Thyroid gland (tissue), 4 donors: ENCODE measurements around the gene SLC6A12. TPM values are rescaled to one million over a fixed set of nuclear protein-coding genes. Genes with fewer than 3 reads are reported as not detected.
A peak's percentile ranks its signal among the peaks of the same experiment; 100 is the strongest.

Experiments
- DNase-seq, 2 donors: peaks; one replicate each; pipeline ENCODE4 v3.0.0-alpha.2; 2019
- H3K27ac ChIP-seq, 3 donors: fragments of 200-600 bp; sonication (generic); 1 replicate in 2 of 3; 2 replicates in 1 of 3; pipeline ENCODE4 v1.5.1; 2016 to 2019; ENCODE audit warnings: mild to moderate bottlenecking in 1 of 3, moderate library complexity in 1 of 3
- H3K27me3 ChIP-seq: fragments of 200-600 bp; sonication (generic); one replicate; pipeline ENCODE4 v1.5.1; 2019
- H3K36me3 ChIP-seq, 2 donors: fragments of 200-600 bp; sonication (generic); one replicate each; pipeline ENCODE4 v1.5.1; 2016 to 2019
- H3K4me1 ChIP-seq, 2 donors: fragments of 200-600 bp; sonication (generic); one replicate each; pipeline ENCODE4 v1.5.1; 2017 to 2019
- H3K4me3 ChIP-seq, 3 donors: fragments of 200-600 bp; sonication (generic); replicated peaks in 1 of 3; 1 replicate in 2 of 3; 2 replicates in 1 of 3; pipeline ENCODE4 v1.5.1; 2016; ENCODE audit warnings: mild to moderate bottlenecking in 1 of 3
- H3K9me3 ChIP-seq: fragments of 200-600 bp; sonication (generic); one replicate; pipeline ENCODE4 v1.5.1; 2017
- POLR2A ChIP-seq, 2 donors: fragments of 450-650 bp; IDR thresholded peaks; one replicate each; pipeline ENCODE4 v1.6.1; 2017; ENCODE audit warnings: antibody characterized with exemption in 2 of 2, mild to moderate bottlenecking in 2 of 2, moderate library complexity in 1 of 2
- WGBS, 2 donors: methylation state at CpG; one replicate each; pipeline ENCODE4 v1.1.5; 2017; 5-methylcytosine and 5-hydroxymethylcytosine counted together
- intact Hi-C: fragments of 100-400 bp; cut with DNase I; formaldehyde crosslinking; loops from one replicate; pipeline ENCODE4 v1.15.1; 2023
- total RNA-seq, 4 donors: library from RNA; depleted of rRNA; stranded (reverse); fragments of >200 nt; gene quantifications; one replicate each; pipeline ENCODE4 v1.2.3, GENCODE V29; 2016
- TF ChIP-seq, protein P1 (sequence below), 6 experiments: fragments of 200-600 bp in 3 of 6; fragments of 450-650 bp in 3 of 6; sonication (generic) in 3 of 6; IDR thresholded peaks; one replicate each; pipeline ENCODE4 v1.5.1; 2016 to 2019; ENCODE audit warnings: antibody characterized with exemption in 6 of 6, mild to moderate bottlenecking in 2 of 6, inconsistent platforms in 1 of 6, moderate library complexity in 1 of 6

SLC6A12 gene
- total RNA-seq, 4 donors from 2014 or later: 9.4 to 27.7 (median 18.3) TPM

DNA sequence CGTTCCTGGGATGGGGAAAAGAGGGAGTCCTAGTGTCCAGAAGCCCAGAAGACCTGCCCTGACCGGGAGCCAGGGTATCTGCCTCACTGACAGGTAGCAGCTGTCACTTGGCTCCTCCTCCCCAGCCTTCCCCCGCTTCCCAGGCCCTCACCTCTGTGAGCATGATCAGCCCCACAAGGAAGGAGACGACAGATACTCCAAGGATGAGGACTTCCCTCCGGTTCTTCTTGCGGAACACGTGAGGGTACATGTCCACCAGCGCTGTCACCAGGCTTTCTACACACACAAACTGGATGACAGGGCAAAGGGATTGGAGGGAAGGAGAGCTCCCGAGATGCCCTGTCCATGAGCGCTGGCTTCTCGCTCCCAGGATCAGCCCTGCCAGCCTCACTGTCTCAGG is 9.9 kb upstream of the SLC6A12 start:
- WGBS, 2 donors: 83 to 85% methylated on average over 4 to 11 of the region's 11 CpGs
- no peak for DNase-seq
- Histone ChIP-seq H3K9me3 (no peaks in the 10 kb centered on the region), H3K27ac (no peak overlapping the region), H3K4me1 (peaks cover 12 to 23% of the 10 kb centered on the region in 2 donors), H3K4me3 (no peak overlapping the region), H3K36me3 (no peaks in the 10 kb centered on the region), H3K27me3 (no peaks in the 10 kb centered on the region)
- intact Hi-C loops: no loop called here
- TF ChIP-seq, protein P1, sequence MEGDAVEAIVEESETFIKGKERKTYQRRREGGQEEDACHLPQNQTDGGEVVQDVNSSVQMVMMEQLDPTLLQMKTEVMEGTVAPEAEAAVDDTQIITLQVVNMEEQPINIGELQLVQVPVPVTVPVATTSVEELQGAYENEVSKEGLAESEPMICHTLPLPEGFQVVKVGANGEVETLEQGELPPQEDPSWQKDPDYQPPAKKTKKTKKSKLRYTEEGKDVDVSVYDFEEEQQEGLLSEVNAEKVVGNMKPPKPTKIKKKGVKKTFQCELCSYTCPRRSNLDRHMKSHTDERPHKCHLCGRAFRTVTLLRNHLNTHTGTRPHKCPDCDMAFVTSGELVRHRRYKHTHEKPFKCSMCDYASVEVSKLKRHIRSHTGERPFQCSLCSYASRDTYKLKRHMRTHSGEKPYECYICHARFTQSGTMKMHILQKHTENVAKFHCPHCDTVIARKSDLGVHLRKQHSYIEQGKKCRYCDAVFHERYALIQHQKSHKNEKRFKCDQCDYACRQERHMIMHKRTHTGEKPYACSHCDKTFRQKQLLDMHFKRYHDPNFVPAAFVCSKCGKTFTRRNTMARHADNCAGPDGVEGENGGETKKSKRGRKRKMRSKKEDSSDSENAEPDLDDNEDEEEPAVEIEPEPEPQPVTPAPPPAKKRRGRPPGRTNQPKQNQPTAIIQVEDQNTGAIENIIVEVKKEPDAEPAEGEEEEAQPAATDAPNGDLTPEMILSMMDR (IDR thresholded peaks at IDR 0.05): no peak
- no peak for TF ChIP-seq POLR2A (IDR thresholded peaks at IDR 0.05)

DNA sequence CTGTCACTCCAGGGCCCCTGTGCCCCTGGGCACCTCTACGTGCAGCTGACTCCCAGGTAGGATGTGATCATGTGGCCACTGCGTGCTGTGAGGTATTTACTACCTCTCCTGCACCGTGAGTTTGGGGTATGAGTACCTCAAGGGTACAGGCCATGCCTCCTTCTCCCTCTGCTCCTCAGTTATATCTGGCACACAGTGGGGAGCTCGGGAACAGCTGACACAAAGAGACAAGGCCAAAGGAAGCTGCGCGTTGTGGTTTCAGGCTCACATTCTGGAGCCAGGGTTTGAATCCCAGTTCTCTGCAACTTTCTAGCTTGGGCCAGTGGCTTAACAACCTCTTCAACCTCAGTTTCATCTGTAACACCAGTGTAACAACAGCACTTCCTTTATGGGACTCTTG is 7.8 kb upstream of the SLC6A12 start:
- H3K27me3 ChIP-seq: no peaks in the 10 kb centered on the region
- intact Hi-C loops: no loop called here
- H3K36me3 ChIP-seq: no peaks in the 10 kb centered on the region
- DNase-seq: no peak
- no peak for TF ChIP-seq POLR2A (IDR thresholded peaks at IDR 0.05)
- TF ChIP-seq, protein P1 (IDR thresholded peaks at IDR 0.05): no peak
- WGBS, 2 donors: 83 to 93% methylated on average over 6 of the region's 6 CpGs
- peaks cover 0 to 10% of the 10 kb centered on the region in 2 donors for H3K4me1 ChIP-seq
- H3K4me3 ChIP-seq: no peak overlapping the region
- H3K9me3 ChIP-seq: no peaks in the 10 kb centered on the region
- H3K27ac ChIP-seq: no peak overlapping the region

DNA sequence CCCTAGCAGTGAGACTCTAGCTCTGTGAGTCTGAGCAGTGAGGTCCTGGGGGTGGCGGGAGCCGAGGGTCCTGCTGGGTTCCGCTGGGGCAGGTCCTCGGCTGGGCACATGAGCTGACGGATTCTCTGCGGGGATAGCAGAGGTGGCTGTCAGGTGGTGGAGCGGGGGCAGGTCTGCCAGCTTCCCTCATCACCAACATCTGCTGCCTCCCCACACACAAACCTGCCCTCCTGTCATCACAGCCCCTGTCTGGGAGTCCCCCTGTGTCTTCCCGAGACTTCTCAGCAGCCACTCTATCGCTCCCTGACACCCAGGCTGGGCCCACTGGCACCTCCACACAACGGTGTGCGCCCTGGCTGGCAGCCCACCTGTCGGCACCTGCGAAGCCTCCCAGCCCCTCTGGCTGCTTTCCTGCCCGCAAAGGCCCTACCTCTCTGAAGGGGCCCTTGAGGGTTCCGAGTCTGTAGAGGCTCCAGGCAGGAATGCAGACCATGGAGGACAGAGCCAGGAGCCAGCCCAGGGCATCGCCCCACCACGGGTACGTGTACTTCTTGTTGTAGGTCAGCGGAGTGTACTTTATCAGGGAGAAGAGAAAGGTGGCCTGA is 7.1 kb upstream of the SLC6A12 start:
- intact Hi-C loops: no loop called here
- H3K27me3 ChIP-seq: no peaks in the 10 kb centered on the region
- WGBS, 2 donors: 68 to 77% methylated on average over 10 to 13 of the region's 19 CpGs

DNA sequence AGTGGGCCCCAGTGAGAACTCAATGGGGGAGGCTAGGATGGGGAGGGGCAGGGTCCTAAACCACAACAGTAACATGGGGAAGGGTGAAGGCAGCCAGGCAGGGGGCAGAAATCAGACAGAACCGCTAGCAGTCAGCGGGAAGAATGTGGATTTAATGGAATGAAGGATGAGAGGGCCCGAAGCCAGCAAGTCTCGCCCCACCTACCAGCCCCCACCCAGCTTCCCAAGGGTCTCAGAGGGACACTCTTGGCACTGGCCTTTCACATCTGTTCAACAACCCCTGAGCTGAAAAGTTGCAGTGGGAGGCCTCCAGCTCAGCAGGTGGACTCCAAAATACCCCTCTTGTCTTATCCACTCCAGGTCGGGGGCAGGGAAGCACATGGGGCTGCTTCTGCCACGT is 6.5 kb upstream of the SLC6A12 start:
- Histone ChIP-seq H3K27ac (no peak overlapping the region), H3K9me3 (no peaks in the 10 kb centered on the region), H3K27me3 (no peaks in the 10 kb centered on the region), H3K4me1 (peaks cover 0 to 10% of the 10 kb centered on the region in 2 donors), H3K36me3 (no peaks in the 10 kb centered on the region), H3K4me3 (no peak overlapping the region)
- TF ChIP-seq, protein P1 (IDR thresholded peaks at IDR 0.05): no peak
- TF ChIP-seq POLR2A (IDR thresholded peaks at IDR 0.05): no peak
- intact Hi-C loops: no loop called here
- no peak for DNase-seq
- WGBS, 2 donors: 39 to 60% methylated on average over 4 to 6 of the region's 6 CpGs

More for the DNA sequence above, 7.1 kb upstream of the SLC6A12 start:
- H3K4me1 ChIP-seq: peaks cover 0 to 10% of the 10 kb centered on the region in 2 donors
- no peaks in the 10 kb centered on the region for H3K36me3 ChIP-seq
- H3K27ac ChIP-seq: no peak overlapping the region
- TF ChIP-seq POLR2A (IDR thresholded peaks at IDR 0.05): no peak
- TF ChIP-seq, protein P1 (IDR thresholded peaks at IDR 0.05): no peak
- no peak overlapping the region for H3K4me3 ChIP-seq
- DNase-seq: no peak
- no peaks in the 10 kb centered on the region for H3K9me3 ChIP-seq

DNA sequence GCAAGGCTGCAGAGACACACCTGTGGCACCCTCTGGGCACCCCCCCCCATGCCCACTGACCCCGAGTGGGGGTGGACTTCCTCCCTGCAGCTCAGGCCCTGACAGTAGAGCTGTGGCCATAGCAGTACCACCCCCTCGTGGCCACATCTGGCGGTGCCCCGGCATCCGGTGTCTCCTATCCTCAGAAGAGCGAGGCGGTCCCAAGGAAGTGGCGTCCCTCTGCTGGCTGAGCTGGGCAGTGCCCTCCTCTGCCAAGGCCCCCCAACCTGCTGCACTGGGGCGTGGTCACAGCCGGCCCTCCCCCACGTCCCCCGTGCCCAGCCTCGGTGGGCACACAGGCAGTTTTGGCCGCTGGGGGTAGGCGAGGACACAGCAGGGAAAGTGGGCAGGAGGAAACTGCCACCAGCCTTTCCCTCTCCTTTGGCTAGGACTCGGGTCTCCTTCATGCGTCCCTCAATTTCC is 6.0 kb upstream of the SLC6A12 start:
- TF ChIP-seq, protein P1 (IDR thresholded peaks at IDR 0.05): peak; percentile 76 to 97 (median 94)
- no peak for TF ChIP-seq POLR2A (IDR thresholded peaks at IDR 0.05)
- Histone ChIP-seq H3K27me3 (no peaks in the 10 kb centered on the region), H3K4me3 (no peak overlapping the region), H3K36me3 (no peaks in the 10 kb centered on the region), H3K4me1 (peaks cover 0 to 11% of the 10 kb centered on the region in 2 donors), H3K27ac (no peak overlapping the region), H3K9me3 (no peaks in the 10 kb centered on the region)
- intact Hi-C loops: no loop called here
- DNase-seq: peak; percentile 89 to 90
- 21 to 46% methylated on average over 5 to 16 of the region's 17 CpGs for WGBS, 2 donors
